Sigmoid colon (tissue), 7 donors: ENCODE measurements around the gene RTCA. TPM values are rescaled to one million over a fixed set of nuclear protein-coding genes. Genes with fewer than 3 reads are reported as not detected.
A peak's percentile ranks its signal among the peaks of the same experiment; 100 is the strongest.

Source experiments
- DNase-seq: peaks from one replicate; pipeline ENCODE4 v3.0.0-alpha.2; 2019
- H3K27ac ChIP-seq, 4 donors: fragments of 200-600 bp; sonication (generic); one replicate each; pipeline ENCODE4 v1.5.1; 2016 to 2019; ENCODE audit warnings: mild to moderate bottlenecking in 1 of 4
- H3K27me3 ChIP-seq, 3 donors: fragments of 200-600 bp; sonication (generic); one replicate each; pipeline ENCODE4 v1.5.1; 2019; ENCODE audit warnings: mild to moderate bottlenecking in 1 of 3
- H3K36me3 ChIP-seq, 4 donors: fragments of 200-600 bp; sonication (generic); one replicate each; pipeline ENCODE4 v1.5.1; 2016 to 2019
- H3K4me1 ChIP-seq, 4 donors: fragments of 200-600 bp; sonication (generic); one replicate each; pipeline ENCODE4 v1.5.1; 2017 to 2019
- H3K4me3 ChIP-seq, 4 donors: fragments of 200-600 bp; sonication (generic); one replicate each; pipeline ENCODE4 v1.5.1; 2017 to 2019; ENCODE audit warnings: mild to moderate bottlenecking in 2 of 4, moderate library complexity in 1 of 4
- H3K9me3 ChIP-seq, 4 donors: fragments of 200-600 bp in 3 of 4; sonication (generic) in 3 of 4; one replicate each; pipeline versions ENCODE4 v1.5.1 to v1.6.1; 2013 to 2019
- CTCF ChIP-seq, 4 experiments: fragments of 450-650 bp in 3 of 4; fragments of 200-600 bp in 1 of 4; IDR thresholded peaks; one replicate each; pipeline ENCODE4 v1.5.1; 2016 to 2019; ENCODE audit warnings: antibody characterized with exemption in 4 of 4, mild to moderate bottlenecking in 3 of 4, moderate library complexity in 2 of 4
- EP300 ChIP-seq, 4 donors: sonication (generic); formaldehyde crosslinking; IDR thresholded peaks; one replicate each; pipeline ENCODE4 v1.6.1; 2017; ENCODE audit warnings: antibody characterized with exemption in 4 of 4
- POLR2A ChIP-seq, 2 donors: fragments of 450-650 bp; IDR thresholded peaks; one replicate each; pipeline ENCODE4 v1.6.1; 2016; ENCODE audit warnings: antibody characterized with exemption in 2 of 2, mild to moderate bottlenecking in 2 of 2, moderate library complexity in 2 of 2
- POLR2AphosphoS5 ChIP-seq, 4 donors: sonication (generic); formaldehyde crosslinking; IDR thresholded peaks; one replicate each; pipeline ENCODE4 v1.6.1; 2017; ENCODE audit warnings: antibody characterized with exemption in 4 of 4
- WGBS, 2 donors: extraction: QIAGEN DNeasy Blood & Tissue Kit; methylation state at CpG; one replicate each; pipeline ENCODE4 v1.1.7; 2013; 5-methylcytosine and 5-hydroxymethylcytosine counted together
- intact Hi-C: fragments of 100-400 bp; cut with DNase I; formaldehyde crosslinking; loops from one replicate; pipeline ENCODE4 v1.15.1; 2023
- polyA plus RNA-seq, 3 donors: library from polyadenylated mRNA; stranded (reverse); fragments of 200-250 nt; gene quantifications; one replicate each; pipeline ENCODE4 v1.2.3, GENCODE V29; 2013
- total RNA-seq, 4 donors: library from RNA; depleted of rRNA; stranded (reverse); fragments of >200 nt; gene quantifications; one replicate each; pipeline ENCODE4 v1.1.0, GENCODE V29; 2016
- donor health status: healthy with polysubstance abuse.
- donor health status: Bipolar disorder and iron deficiency.
- donor health status: healthy.

RTCA gene
- total and polyA plus RNA-seq, 7 donors: 16.3 to 43.7 (median 24.3) TPM

DNA sequence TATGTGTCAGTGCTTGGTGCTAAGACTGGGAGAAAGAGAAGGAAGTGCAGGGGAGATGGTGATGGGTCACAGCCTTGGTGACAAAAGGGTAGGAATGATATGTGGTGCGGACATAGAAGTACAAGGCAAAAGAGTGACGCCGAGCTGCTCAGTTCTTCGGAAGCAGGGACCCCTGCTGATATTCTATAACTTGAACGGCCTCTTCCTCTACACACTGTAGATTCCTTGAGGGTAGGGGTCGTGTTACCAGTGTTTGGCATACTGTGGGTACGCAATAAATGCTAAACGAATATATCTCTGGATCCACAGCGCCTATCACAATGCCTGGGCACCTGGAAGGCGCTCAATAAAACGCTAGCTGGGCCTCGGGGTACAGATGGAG is 16.9 kb upstream of the RTCA start:
- no peak for DNase-seq
- Histone ChIP-seq H3K4me1 (peaks cover 0 to 16% (median 8%) of the 10 kb centered on the region in 4 donors), H3K4me3 (peak overlapping the region; percentile 81 to 91 (median 88)), H3K36me3 (no peaks in the 10 kb centered on the region), H3K27ac (peak overlapping the region; percentile 87 to 94 (median 93)), H3K27me3 (no peaks in the 10 kb centered on the region), H3K9me3 (no peaks in the 10 kb centered on the region)
- WGBS, 2 donors: 1% methylated on average over 12 of the region's 12 CpGs
- TF ChIP-seq CTCF (IDR thresholded peaks at IDR 0.05) (no peak), POLR2AphosphoS5 (IDR thresholded peaks at IDR 0.05) (no peak), POLR2A (IDR thresholded peaks at IDR 0.05) (no peak)
- intact Hi-C loops: loop anchor here (5.0 to 10.0 kb wide), 4 partner anchors 117 to 646 kb away; partner anchors contain the start of genes EXTL2, SASS6, SLC30A7 and TRMT13

DNA sequence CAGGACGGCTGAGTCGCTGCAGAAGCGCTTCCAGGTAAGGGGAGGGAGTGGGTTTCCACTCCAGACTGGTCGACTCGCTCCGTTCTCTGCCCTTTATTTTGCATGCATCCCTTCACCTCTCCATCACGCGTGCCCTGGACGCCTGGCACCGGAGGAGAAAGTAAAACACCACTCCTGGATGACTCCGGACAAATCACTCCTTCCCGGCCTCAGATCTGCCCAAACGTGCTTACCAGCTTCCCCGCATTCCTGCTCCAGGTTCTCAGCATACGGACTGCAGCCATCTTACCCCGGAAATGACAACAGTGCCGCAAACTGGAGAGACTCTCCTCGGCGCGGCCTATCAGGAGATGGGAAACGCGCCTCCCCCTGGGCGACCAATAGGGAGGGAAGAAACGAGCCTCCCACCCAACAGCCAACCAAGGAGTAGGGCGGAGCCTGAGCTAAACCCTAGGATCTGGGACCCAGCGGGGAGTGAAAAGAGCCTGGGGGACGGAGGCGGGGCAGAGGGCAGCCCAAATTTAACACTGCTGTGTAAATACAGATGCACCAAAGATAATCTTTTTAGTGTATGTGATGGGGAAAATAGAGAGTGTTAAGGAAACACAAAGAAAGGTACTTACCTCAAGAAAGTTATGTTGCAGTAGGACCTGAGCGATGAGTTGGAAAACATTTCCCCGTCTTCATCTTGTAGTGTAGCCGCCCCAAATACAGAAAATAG is 16.3 kb upstream of the RTCA start, which contains the start of gene DBT:
Gene DBT (minus strand): TSS at position 298 of the 721 bp plus-strand sequence. CDS start 14 bp downstream, at position 284.
- DNase-seq: peak; percentile 99
- no peaks in the 10 kb centered on the region for H3K36me3 ChIP-seq
- no peak for TF ChIP-seq CTCF (IDR thresholded peaks at IDR 0.05)
- peak; percentile 89 to 97 (median 94) for TF ChIP-seq POLR2AphosphoS5 (IDR thresholded peaks at IDR 0.05)
- TF ChIP-seq POLR2A (IDR thresholded peaks at IDR 0.05): peak; percentile 80 to 84
- peak within 1 kb of the TSS; percentile 81 to 91 (median 88) for H3K4me3 ChIP-seq
- no peaks in the 10 kb centered on the region for H3K9me3 ChIP-seq
- intact Hi-C loops: loop anchor here (2.0 to 10.0 kb wide), 6 partner anchors 103 to 645 kb away; partner anchors contain the start of genes CDC14A, EXTL2, SASS6 and SLC30A7
- 0% methylated on average over 31 of the region's 31 CpGs for WGBS, 2 donors
- H3K27ac ChIP-seq: peak within 1 kb of the TSS; percentile 87 to 94 (median 93)
- peaks cover 0 to 16% (median 8%) of the 10 kb centered on the region in 4 donors for H3K4me1 ChIP-seq
- no peaks in the 10 kb centered on the region for H3K27me3 ChIP-seq

GRCh38 chr1:100250264-100250663 is 15.8 kb upstream of the RTCA start:
- WGBS, 2 donors: 0% methylated on average over 1 of the region's 1 CpG

GRCh38 chr1:100250807-100251206 is 15.2 kb upstream of the RTCA start:
- Histone ChIP-seq H3K27me3 (no peaks in the 10 kb centered on the region), H3K9me3 (no peaks in the 10 kb centered on the region), H3K36me3 (no peaks in the 10 kb centered on the region), H3K27ac (peak overlapping the region in 1 of 4 donors; percentile 93), H3K4me1 (peaks cover 0 to 16% (median 8%) of the 10 kb centered on the region in 4 donors), H3K4me3 (no peak overlapping the region)
- TF ChIP-seq CTCF (IDR thresholded peaks at IDR 0.05): no peak
- TF ChIP-seq EP300 (IDR thresholded peaks at IDR 0.05): no peak
- TF ChIP-seq POLR2AphosphoS5 (IDR thresholded peaks at IDR 0.05): no peak
- TF ChIP-seq POLR2A (IDR thresholded peaks at IDR 0.05): no peak
- intact Hi-C loops: loop anchor here (2.0 to 5.0 kb wide), 2 partner anchors 102 to 444 kb away; partner anchors contain the start of gene CDC14A
- 90 to 95% methylated on average over 3 of the region's 3 CpGs for WGBS, 2 donors
- no peak for DNase-seq

More at GRCh38 chr1:100250264-100250663, 15.8 kb upstream of the RTCA start:
- peaks cover 0 to 16% (median 8%) of the 10 kb centered on the region in 4 donors for H3K4me1 ChIP-seq
- TF ChIP-seq POLR2A (IDR thresholded peaks at IDR 0.05) (no peak), EP300 (IDR thresholded peaks at IDR 0.05) (no peak), CTCF (IDR thresholded peaks at IDR 0.05) (no peak), POLR2AphosphoS5 (IDR thresholded peaks at IDR 0.05) (no peak)
- H3K27ac ChIP-seq: peak overlapping the region; percentile 87 to 94 (median 93)
- H3K4me3 ChIP-seq: peak overlapping the region; percentile 11 to 91 (median 88)
- no peaks in the 10 kb centered on the region for H3K27me3 ChIP-seq
- no peaks in the 10 kb centered on the region for H3K9me3 ChIP-seq
- intact Hi-C loops: loop anchor here (2.0 to 5.0 kb wide), 2 partner anchors 103 to 443 kb away; partner anchors contain the start of gene CDC14A
- no peak for DNase-seq
- H3K36me3 ChIP-seq: no peaks in the 10 kb centered on the region
